Uterus (tissue), 4 donors: ENCODE results near the gene TLX2. TPM values are rescaled to one million over a fixed set of nuclear protein-coding genes. Genes with fewer than 3 reads are reported as not detected.

Source experiments
- DNase-seq, 2 donors: peaks; one replicate each; pipeline ENCODE4 v3.0.0-alpha.2; 2019 to 2020
- H3K27ac ChIP-seq, 2 donors: fragments of 200-600 bp; sonication (generic); 1 replicate in 1 of 2; 2 replicates in 1 of 2; pipeline ENCODE4 v1.5.1; 2016 to 2018
- H3K27me3 ChIP-seq, 2 donors: fragments of 200-600 bp; sonication (generic); one replicate each; pipeline ENCODE4 v1.5.1; 2018 to 2019; ENCODE audit warnings: control low read depth in 1 of 2
- H3K36me3 ChIP-seq, 2 donors: fragments of 200-600 bp; sonication (generic); one replicate each; pipeline ENCODE4 v1.5.1; 2019; ENCODE audit warnings: control low read depth in 1 of 2
- H3K4me1 ChIP-seq, 2 donors: fragments of 200-600 bp; sonication (generic); one replicate each; pipeline ENCODE4 v1.5.1; 2018 to 2019; ENCODE audit warnings: control low read depth in 1 of 2
- H3K4me3 ChIP-seq, 2 donors: fragments of 200-600 bp; sonication (generic); 1 replicate in 1 of 2; 2 replicates in 1 of 2; pipeline ENCODE4 v1.5.1; 2018 to 2019; ENCODE audit warnings: mild to moderate bottlenecking in 1 of 2
- H3K9me3 ChIP-seq, 2 donors: fragments of 200-600 bp; sonication (generic); one replicate each; pipeline ENCODE4 v1.5.1; 2019; ENCODE audit warnings: control low read depth in 1 of 2
- CTCF ChIP-seq, 4 experiments: fragments of 200-600 bp in 2 of 4; fragments of 450-650 bp in 2 of 4; sonication (generic) in 2 of 4; IDR thresholded peaks; one replicate each; pipeline ENCODE4 v1.5.1; 2016 to 2019; ENCODE audit warnings: antibody characterized with exemption in 4 of 4, mild to moderate bottlenecking in 2 of 4, moderate library complexity in 1 of 4
- POLR2A ChIP-seq, 2 donors: fragments of 450-650 bp; IDR thresholded peaks; one replicate each; pipeline ENCODE4 v1.6.1; 2016; ENCODE audit warnings: antibody characterized with exemption in 2 of 2, mild to moderate bottlenecking in 1 of 2, moderate library complexity in 1 of 2
- intact Hi-C: fragments of 100-400 bp; cut with DNase I; formaldehyde crosslinking; loops from one replicate; pipeline ENCODE4 v1.15.1; 2023; ENCODE audit warnings: low total_unique reads
- total RNA-seq, 4 donors: library from RNA; depleted of rRNA in 3 of 4; stranded (reverse); fragments of >200 nt in 3 of 4; gene quantifications; one replicate each; pipeline versions ENCODE4 v1.1.0 to v1.2.4, GENCODE V29; 2014 to 2023
- donor health status: DM: yes; HTN: yes; CAD: no.

The TLX2 gene
- total RNA-seq, 4 donors from 2014 or later = 0.55 TPM; not detected in 3

- no peak overlapping the region for H3K4me3 ChIP-seq
- DNase-seq = no peak
These were observed 464 bp upstream of the TLX2 start for GRCh38 chr2:74513605-74514367.

GRCh38 chr2:74515271-74515980, 1.2 kb downstream of the TLX2 start:
- peaks cover 0 to 12% of the 10 kb centered on the region in 2 donors for H3K4me1 ChIP-seq
- no peaks in the 10 kb centered on the region for H3K36me3 ChIP-seq
- no peak overlapping the region for H3K4me3 ChIP-seq
- peaks cover 34 to 49% of the 10 kb centered on the region in 2 donors for H3K27me3 ChIP-seq
- DNase-seq = no peak
- H3K27ac ChIP-seq = no peak overlapping the region
- no peaks in the 10 kb centered on the region for H3K9me3 ChIP-seq
- intact Hi-C loops = no loop called here
- no peak for TF ChIP-seq CTCF (IDR thresholded peaks at IDR 0.05)
- TF ChIP-seq POLR2A (IDR thresholded peaks at IDR 0.05) = no peak

More at GRCh38 chr2:74513605-74514367, 464 bp upstream of the TLX2 start:
- Histone ChIP-seq H3K4me1 (peaks cover 0 to 12% of the 10 kb centered on the region in 2 donors), H3K36me3 (no peaks in the 10 kb centered on the region), H3K27me3 (peaks cover 34 to 48% of the 10 kb centered on the region in 2 donors), H3K27ac (no peak overlapping the region), H3K9me3 (no peaks in the 10 kb centered on the region)
- intact Hi-C loops = no loop called here
- TF ChIP-seq POLR2A (IDR thresholded peaks at IDR 0.05) (no peak), CTCF (IDR thresholded peaks at IDR 0.05) (no peak)

GRCh38 chr2:74515981-74516633, 1.9 kb downstream of the TLX2 start:
- Histone ChIP-seq H3K4me3 (peak overlapping the region in 1 of 2 donors; percentile 7), H3K36me3 (no peaks in the 10 kb centered on the region), H3K9me3 (no peaks in the 10 kb centered on the region), H3K4me1 (peaks cover 0 to 12% of the 10 kb centered on the region in 2 donors), H3K27ac (no peak overlapping the region), H3K27me3 (peaks cover 34 to 49% of the 10 kb centered on the region in 2 donors)
- TF ChIP-seq CTCF (IDR thresholded peaks at IDR 0.05) (no peak), POLR2A (IDR thresholded peaks at IDR 0.05) (no peak)
- intact Hi-C loops = no loop called here
- no peak for DNase-seq

- no peaks in the 10 kb centered on the region for H3K36me3 ChIP-seq
- no peak overlapping the region for H3K27ac ChIP-seq
- H3K4me3 ChIP-seq = no peak overlapping the region
- H3K4me1 ChIP-seq = peaks cover 0 to 12% of the 10 kb centered on the region in 2 donors
- DNase-seq = no peak
- no peak for TF ChIP-seq POLR2A (IDR thresholded peaks at IDR 0.05)
- TF ChIP-seq CTCF (IDR thresholded peaks at IDR 0.05) = no peak
- H3K27me3 ChIP-seq = peaks cover 34 to 49% of the 10 kb centered on the region in 2 donors
- H3K9me3 ChIP-seq = no peaks in the 10 kb centered on the region
- intact Hi-C loops = no loop called here
These were observed 2.4 kb downstream of the TLX2 start for GRCh38 chr2:74516650-74517049.
